HepG2 (cell line): ENCODE measurements around the gene QSOX1.

Source experiments
- HCFC1 ChIP-seq: fragments of 150-350 bp; IDR thresholded peaks from 2 replicates; pipeline ENCODE4 v1.6.1; 2014; ENCODE audit warnings: low read depth, low read length
- HNRNPLL ChIP-seq: fragments of 200-400 bp; formaldehyde crosslinking; IDR thresholded peaks from 2 replicates; pipeline ENCODE4 v1.6.1; 2017; ENCODE audit warnings: mild to moderate bottlenecking, low read depth, low read length; ENCODE audit not compliant: poor library complexity, severe bottlenecking
- NR3C1 ChIP-seq: sonication (generic); formaldehyde crosslinking; IDR thresholded peaks from 2 replicates; pipeline ENCODE4 v1.4.0; 2020; ENCODE audit warnings: missing genetic modification reagents
- SOX6 ChIP-seq, 2 experiments: fragments of 450-650 bp in 1 of 2; sonication (generic) in 1 of 2; formaldehyde crosslinking in 1 of 2; IDR thresholded peaks; 2 replicates each; pipeline versions ENCODE4 v1.4.0 to v1.6.1; 2017 to 2020; ENCODE audit warnings: antibody characterized with exemption in 1 of 2, mild to moderate bottlenecking in 1 of 2, missing genetic modification reagents in 1 of 2
- TAF1 ChIP-seq: sonication (generic); formaldehyde crosslinking; IDR thresholded peaks from 2 replicates; pipeline ENCODE4 v1.4.0; 2020; ENCODE audit warnings: missing genetic modification reagents
- TARDBP ChIP-seq: sonication (generic); formaldehyde crosslinking; IDR thresholded peaks from 2 replicates; pipeline ENCODE4 v1.8.0; 2022; ENCODE audit warnings: mild to moderate bottlenecking, missing genetic modification reagents
- ZNF251 ChIP-seq: sonication (generic); formaldehyde crosslinking; IDR thresholded peaks from 2 replicates; pipeline ENCODE4 v1.9.0; 2021; ENCODE audit warnings: mild to moderate bottlenecking, missing genetic modification reagents
- TF ChIP-seq, protein P1 (sequence below): sonication (generic); formaldehyde crosslinking; IDR thresholded peaks from 2 replicates; pipeline ENCODE4 v1.4.0; 2020; ENCODE audit warnings: mild to moderate bottlenecking, missing genetic modification reagents
- TF ChIP-seq, protein P2 (sequence below): sonication (generic); formaldehyde crosslinking; IDR thresholded peaks from 2 replicates; pipeline ENCODE4 v1.5.1; 2020; ENCODE audit warnings: mild to moderate bottlenecking, missing genetic modification reagents

DNA sequence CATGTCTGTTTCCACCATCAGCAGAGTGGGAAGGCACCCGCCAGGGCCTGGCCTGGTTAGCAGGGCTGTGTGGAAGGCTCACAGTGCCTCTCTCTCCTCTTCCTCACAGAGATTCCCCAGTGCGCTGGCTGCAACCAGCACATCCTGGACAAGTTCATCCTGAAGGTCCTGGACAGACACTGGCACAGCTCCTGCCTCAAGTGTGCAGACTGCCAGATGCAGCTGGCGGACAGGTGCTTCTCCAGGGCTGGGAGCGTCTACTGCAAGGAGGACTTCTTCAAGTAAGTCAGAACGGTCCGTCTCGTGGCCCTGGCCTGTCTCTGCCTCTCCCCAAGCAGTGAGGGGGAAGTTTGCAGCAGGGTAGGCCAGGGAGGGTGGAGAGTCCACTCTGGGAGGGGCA is 93.5 kb downstream of the QSOX1 start:
- TF ChIP-seq, protein P1, sequence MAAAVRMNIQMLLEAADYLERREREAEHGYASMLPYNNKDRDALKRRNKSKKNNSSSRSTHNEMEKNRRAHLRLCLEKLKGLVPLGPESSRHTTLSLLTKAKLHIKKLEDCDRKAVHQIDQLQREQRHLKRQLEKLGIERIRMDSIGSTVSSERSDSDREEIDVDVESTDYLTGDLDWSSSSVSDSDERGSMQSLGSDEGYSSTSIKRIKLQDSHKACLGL (CRISPR knock-in tag) = no peak
- no peak for TF ChIP-seq NR3C1
- TF ChIP-seq HNRNPLL = no peak
- TF ChIP-seq ZNF251 (CRISPR knock-in tag) = no peak
- no peak for TF ChIP-seq TARDBP (CRISPR knock-in tag)
- TF ChIP-seq, protein P2, sequence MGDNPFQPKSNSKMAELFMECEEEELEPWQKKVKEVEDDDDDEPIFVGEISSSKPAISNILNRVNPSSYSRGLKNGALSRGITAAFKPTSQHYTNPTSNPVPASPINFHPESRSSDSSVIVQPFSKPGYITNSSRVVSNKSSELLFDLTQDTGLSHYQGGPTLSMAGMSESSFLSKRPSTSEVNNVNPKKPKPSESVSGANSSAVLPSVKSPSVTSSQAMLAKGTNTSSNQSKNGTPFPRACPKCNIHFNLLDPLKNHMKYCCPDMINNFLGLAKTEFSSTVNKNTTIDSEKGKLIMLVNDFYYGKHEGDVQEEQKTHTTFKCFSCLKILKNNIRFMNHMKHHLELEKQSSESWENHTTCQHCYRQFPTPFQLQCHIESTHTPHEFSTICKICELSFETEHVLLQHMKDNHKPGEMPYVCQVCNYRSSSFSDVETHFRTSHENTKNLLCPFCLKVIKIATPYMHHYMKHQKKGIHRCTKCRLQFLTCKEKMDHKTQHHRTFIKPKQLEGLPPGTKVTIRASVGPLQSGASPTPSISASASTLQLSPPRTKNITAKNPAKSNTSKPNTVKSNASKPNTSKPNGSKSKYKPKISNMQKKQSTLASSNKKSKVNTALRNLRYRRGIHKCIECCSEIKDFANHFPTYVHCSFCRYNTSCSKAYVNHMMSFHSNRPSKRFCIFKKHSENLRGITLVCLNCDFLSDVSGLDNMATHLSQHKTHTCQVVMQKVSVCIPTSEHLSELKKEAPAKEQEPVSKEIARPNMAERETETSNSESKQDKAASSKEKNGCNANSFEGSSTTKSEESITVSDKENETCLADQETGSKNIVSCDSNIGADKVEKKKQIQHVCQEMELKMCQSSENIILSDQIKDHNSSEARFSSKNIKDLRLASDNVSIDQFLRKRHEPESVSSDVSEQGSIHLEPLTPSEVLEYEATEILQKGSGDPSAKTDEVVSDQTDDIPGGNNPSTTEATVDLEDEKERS (CRISPR knock-in tag) = no peak
- TF ChIP-seq SOX6 (IDR thresholded peaks at IDR 0.05) = no peak
- TF ChIP-seq SOX6 (CRISPR knock-in tag; IDR thresholded peaks at IDR 0.05) = no peak
- no peak for TF ChIP-seq TAF1 (CRISPR knock-in tag)
- no peak for TF ChIP-seq HCFC1
